Body of pancreas (tissue), 4 donors: ENCODE results near the gene HECW1. TPM values are rescaled to one million over a fixed set of nuclear protein-coding genes. Genes with fewer than 3 reads are reported as not detected.

Source experiments
- ATAC-seq: fragments of 150-250 bp; one replicate; pipeline ENCODE4 v1.9.1; 2016
- DNase-seq, 4 donors: peaks; one replicate each; pipeline ENCODE4 v3.0.0-alpha.2; 2019
- H3K27ac ChIP-seq, 4 donors: fragments of 200-600 bp; sonication (generic); 1 replicate in 3 of 4; 2 replicates in 1 of 4; pipeline versions ENCODE4 v1.5.1 to v1.6.1; 2016 to 2019; ENCODE audit warnings: mild to moderate bottlenecking in 1 of 4, mixed read lengths in 1 of 4, moderate library complexity in 1 of 4
- H3K27me3 ChIP-seq, 2 donors: fragments of 200-600 bp; sonication (generic); one replicate each; pipeline ENCODE4 v1.6.0; 2016; ENCODE audit warnings: mild to moderate bottlenecking in 1 of 2
- H3K36me3 ChIP-seq, 2 donors: fragments of 200-600 bp; sonication (generic); replicated peaks in 1 of 2; 2 replicates each; pipeline ENCODE4 v1.5.1; 2016; ENCODE audit warnings: low read depth in 2 of 2; ENCODE audit not compliant: insufficient read depth in 1 of 2
- H3K4me1 ChIP-seq: fragments of 200-600 bp; sonication (generic); one replicate; pipeline ENCODE4 v1.6.0; 2016
- H3K4me3 ChIP-seq, 2 donors: fragments of 200-600 bp; sonication (generic); 1 replicate in 1 of 2; 2 replicates in 1 of 2; pipeline ENCODE4 v1.5.1; 2016 to 2019
- H3K9me3 ChIP-seq, 3 donors: fragments of 200-600 bp; sonication (generic); 1 replicate in 2 of 3; 2 replicates in 1 of 3; pipeline ENCODE4 v1.5.1; 2016
- POLR2A ChIP-seq, 3 donors: fragments of 450-650 bp; IDR thresholded peaks; one replicate each; pipeline ENCODE4 v1.6.1; 2016; ENCODE audit warnings: antibody characterized with exemption in 3 of 3, mild to moderate bottlenecking in 2 of 3
- WGBS, 2 donors: methylation state at CpG; one replicate each; pipeline ENCODE4 v1.1.5; 2017; 5-methylcytosine and 5-hydroxymethylcytosine counted together
- intact Hi-C: fragments of 100-400 bp; cut with DNase I; formaldehyde crosslinking; loops from one replicate; pipeline ENCODE4 v1.15.1; 2023
- total RNA-seq, 2 donors: library from RNA; depleted of rRNA; stranded (reverse); fragments of >200 nt; gene quantifications; one replicate each; pipeline ENCODE4 v1.1.0, GENCODE V29; 2016
- TF ChIP-seq, protein P1 (sequence below), 7 experiments: fragments of 450-650 bp in 4 of 7; fragments of 200-600 bp in 3 of 7; sonication (generic) in 3 of 7; IDR thresholded peaks; one replicate each; pipeline ENCODE4 v1.5.1; 2016 to 2019; ENCODE audit warnings: antibody characterized with exemption in 7 of 7

The HECW1 gene
- total RNA-seq, 2 donors from 2014 or later: under 0.01 TPM; not detected in 1

DNA sequence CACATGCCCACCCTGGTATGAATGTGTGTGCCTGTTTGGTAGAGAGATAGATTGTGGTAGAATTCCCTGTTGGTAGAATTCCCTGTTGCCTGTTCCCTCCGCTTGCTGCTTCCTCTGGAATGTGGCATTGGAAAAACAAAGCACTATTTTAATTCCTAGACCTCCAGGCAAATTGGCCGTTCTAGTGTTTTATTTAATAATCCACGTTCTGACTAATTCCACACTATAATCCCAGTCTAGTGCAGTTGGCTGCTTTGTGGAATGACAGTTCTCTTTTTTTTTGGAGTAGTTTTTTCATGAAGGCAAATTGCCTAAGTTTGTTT is 2.0 kb downstream of the HECW1 start:
- no peak overlapping the region for H3K27ac ChIP-seq
- peaks cover 0 to 4% of the 10 kb centered on the region in 2 donors for H3K27me3 ChIP-seq
- H3K4me1 ChIP-seq: peaks cover 15% of the 10 kb centered on the region
- DNase-seq (no peak), ATAC-seq (no peak)
- no peaks in the 10 kb centered on the region for H3K9me3 ChIP-seq
- no peak overlapping the region for H3K4me3 ChIP-seq
- no peaks in the 10 kb centered on the region for H3K36me3 ChIP-seq
- intact Hi-C loops: no loop called here
- no peak for TF ChIP-seq POLR2A (IDR thresholded peaks at IDR 0.05)
- TF ChIP-seq, protein P1, sequence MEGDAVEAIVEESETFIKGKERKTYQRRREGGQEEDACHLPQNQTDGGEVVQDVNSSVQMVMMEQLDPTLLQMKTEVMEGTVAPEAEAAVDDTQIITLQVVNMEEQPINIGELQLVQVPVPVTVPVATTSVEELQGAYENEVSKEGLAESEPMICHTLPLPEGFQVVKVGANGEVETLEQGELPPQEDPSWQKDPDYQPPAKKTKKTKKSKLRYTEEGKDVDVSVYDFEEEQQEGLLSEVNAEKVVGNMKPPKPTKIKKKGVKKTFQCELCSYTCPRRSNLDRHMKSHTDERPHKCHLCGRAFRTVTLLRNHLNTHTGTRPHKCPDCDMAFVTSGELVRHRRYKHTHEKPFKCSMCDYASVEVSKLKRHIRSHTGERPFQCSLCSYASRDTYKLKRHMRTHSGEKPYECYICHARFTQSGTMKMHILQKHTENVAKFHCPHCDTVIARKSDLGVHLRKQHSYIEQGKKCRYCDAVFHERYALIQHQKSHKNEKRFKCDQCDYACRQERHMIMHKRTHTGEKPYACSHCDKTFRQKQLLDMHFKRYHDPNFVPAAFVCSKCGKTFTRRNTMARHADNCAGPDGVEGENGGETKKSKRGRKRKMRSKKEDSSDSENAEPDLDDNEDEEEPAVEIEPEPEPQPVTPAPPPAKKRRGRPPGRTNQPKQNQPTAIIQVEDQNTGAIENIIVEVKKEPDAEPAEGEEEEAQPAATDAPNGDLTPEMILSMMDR (IDR thresholded peaks at IDR 0.05): no peak
- 9 to 15% methylated on average over 3 of the region's 3 CpGs for WGBS, 2 donors

DNA sequence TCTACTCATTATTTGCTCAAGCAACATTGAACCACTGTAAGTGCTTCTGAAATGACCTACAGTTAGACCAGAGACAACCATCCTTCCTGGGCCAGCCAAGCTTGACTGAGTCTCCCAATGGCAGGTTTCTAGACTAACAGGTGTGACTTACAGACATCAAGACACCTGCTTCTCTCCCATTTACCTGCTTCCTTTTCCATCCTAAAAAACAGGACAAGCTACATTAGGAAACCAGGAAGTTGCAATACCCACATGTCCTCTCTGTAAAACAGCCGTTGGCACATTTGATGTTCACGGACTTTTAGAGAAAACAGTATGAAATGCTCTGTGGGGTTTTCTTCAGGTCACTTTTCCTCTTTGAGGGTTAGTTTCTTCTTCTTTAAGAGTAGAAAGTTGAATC is 4.0 kb downstream of the HECW1 start:
- Histone ChIP-seq H3K4me3 (no peak overlapping the region), H3K4me1 (peaks cover 15% of the 10 kb centered on the region), H3K9me3 (no peaks in the 10 kb centered on the region), H3K27me3 (peaks cover 0 to 4% of the 10 kb centered on the region in 2 donors), H3K27ac (no peak overlapping the region), H3K36me3 (no peaks in the 10 kb centered on the region)
- intact Hi-C loops: no loop called here
- DNase-seq (no peak), ATAC-seq (no peak)
- 75 to 80% methylated on average over 2 of the region's 2 CpGs for WGBS, 2 donors
- TF ChIP-seq, protein P1 (IDR thresholded peaks at IDR 0.05): no peak
- no peak for TF ChIP-seq POLR2A (IDR thresholded peaks at IDR 0.05)

DNA sequence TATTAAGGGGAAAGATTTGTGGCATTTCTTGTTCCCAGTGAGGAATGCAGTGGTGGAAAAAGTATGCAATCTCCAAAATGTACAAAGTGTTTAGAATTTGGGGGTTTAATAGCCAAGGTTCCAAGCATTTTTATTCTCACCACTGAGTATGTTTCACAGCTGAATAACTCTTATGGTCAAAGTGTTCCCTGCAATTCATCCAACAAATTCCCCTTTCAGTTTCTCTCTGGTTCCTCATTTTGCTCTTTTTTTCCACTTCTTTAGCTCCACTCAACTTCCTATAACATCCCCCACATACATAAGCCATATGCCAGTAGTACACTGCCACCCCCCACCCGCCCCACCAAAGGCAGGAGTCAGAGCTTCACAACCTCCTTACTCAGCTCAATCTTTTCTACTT is 4.6 kb downstream of the HECW1 start:
- TF ChIP-seq, protein P1 (IDR thresholded peaks at IDR 0.05): no peak
- TF ChIP-seq POLR2A (IDR thresholded peaks at IDR 0.05): no peak
- no peaks in the 10 kb centered on the region for H3K9me3 ChIP-seq
- H3K27me3 ChIP-seq: peaks cover 0 to 4% of the 10 kb centered on the region in 2 donors
- no peak for DNase-seq
- H3K4me3 ChIP-seq: no peak overlapping the region
- ATAC-seq: no peak
- H3K4me1 ChIP-seq: peaks cover 15% of the 10 kb centered on the region
- H3K36me3 ChIP-seq: no peaks in the 10 kb centered on the region
- WGBS, 2 donors: 19 to 31% methylated on average over 1 of the region's 1 CpG
- H3K27ac ChIP-seq: no peak overlapping the region
- intact Hi-C loops: no loop called here

DNA sequence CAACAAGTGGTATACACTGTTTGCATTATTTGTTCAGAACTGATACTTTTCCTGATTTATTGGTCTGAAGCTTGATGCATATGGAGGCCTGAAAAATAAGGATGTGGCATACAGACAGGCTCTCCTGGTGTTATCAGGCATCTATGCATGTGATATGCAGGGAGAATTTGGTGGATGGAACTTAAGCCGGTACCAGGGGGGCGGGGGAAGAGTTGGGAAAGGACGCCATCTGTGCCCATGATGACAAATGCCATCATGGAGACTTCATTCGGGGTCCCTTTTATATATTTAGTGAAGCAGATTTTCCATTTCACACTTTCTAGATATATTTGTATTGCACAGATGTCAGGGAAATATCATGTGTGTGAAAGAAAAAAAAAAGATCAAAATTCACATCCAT is 5.4 kb downstream of the HECW1 start:
- no peak for DNase-seq
- Histone ChIP-seq H3K27ac (no peak overlapping the region), H3K27me3 (peaks cover 0 to 4% of the 10 kb centered on the region in 2 donors), H3K4me1 (peaks cover 10% of the 10 kb centered on the region), H3K9me3 (no peaks in the 10 kb centered on the region), H3K4me3 (no peak overlapping the region), H3K36me3 (no peaks in the 10 kb centered on the region)
- WGBS, 2 donors: 64 to 67% methylated on average over 4 of the region's 4 CpGs
- no peak for ATAC-seq
- intact Hi-C loops: no loop called here
- TF ChIP-seq, protein P1 (IDR thresholded peaks at IDR 0.05): no peak
- no peak for TF ChIP-seq POLR2A (IDR thresholded peaks at IDR 0.05)

DNA sequence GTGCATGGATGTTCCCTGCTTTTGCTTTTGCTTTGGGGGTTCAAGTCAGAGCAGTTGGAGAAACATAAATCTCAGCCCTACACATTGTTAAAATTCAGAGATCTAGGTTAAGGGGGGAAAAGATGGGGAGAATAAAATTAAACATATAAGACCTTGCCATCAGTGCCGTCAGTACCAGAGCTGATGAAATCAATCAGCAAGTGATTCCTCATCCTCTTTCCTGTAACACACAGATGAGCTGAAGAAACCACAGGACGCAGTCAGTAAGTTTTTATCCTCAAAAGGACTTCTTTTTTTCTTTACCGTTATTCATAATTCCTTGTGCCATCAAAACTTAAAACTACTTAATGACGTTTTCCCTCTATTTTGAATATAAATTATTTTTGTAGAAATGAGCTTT is 5.9 kb downstream of the HECW1 start:
- ATAC-seq (no peak), DNase-seq (no peak)
- WGBS, 2 donors: 46 to 62% methylated on average over 4 of the region's 4 CpGs
- TF ChIP-seq POLR2A (IDR thresholded peaks at IDR 0.05): no peak
- TF ChIP-seq, protein P1 (IDR thresholded peaks at IDR 0.05): no peak
- Histone ChIP-seq H3K4me1 (peaks cover 6% of the 10 kb centered on the region), H3K4me3 (no peak overlapping the region), H3K27me3 (peaks cover 0 to 4% of the 10 kb centered on the region in 2 donors), H3K36me3 (no peaks in the 10 kb centered on the region), H3K27ac (no peak overlapping the region), H3K9me3 (no peaks in the 10 kb centered on the region)
- intact Hi-C loops: no loop called here
